B cell (primary cell): ENCODE measurements around the gene IRAK1. TPM values are rescaled to one million over a fixed set of nuclear protein-coding genes. Genes with fewer than 3 reads are reported as not detected.

Experiments
- ATAC-seq: fragments of 200-7000 bp; cut with Tn5 transposase; one replicate; pipeline ENCODE4 v1.10.0; 2021; ENCODE audit warnings: low read depth, mild to moderate bottlenecking, moderate number of reproducible peaks, moderate library complexity
- CTCF ChIA-PET: fragments of 350-600 bp; sonication (Branson Sonifier 250); formaldehyde crosslinking; loops from one replicate; lab custom pipeline; 2021; ENCODE audit warnings: antibody characterized with exemption, inconsistent platforms; lab: Charles Lee
- POLR2A ChIA-PET: fragments of 350-600 bp; sonication (Branson Sonifier 250); formaldehyde crosslinking; loops from one replicate; lab custom pipeline; 2021; ENCODE audit warnings: antibody characterized with exemption; lab: Charles Lee
- DNase-seq: peaks from one replicate; pipeline ENCODE4 v3.0.0; 2013
- H2AFZ ChIP-seq: 2 replicates; pipeline ENCODE4 v1.6.1; 2012; ENCODE audit warnings: mild to moderate bottlenecking, low read depth, low read length; ENCODE audit not compliant: insufficient read depth, poor library complexity, severe bottlenecking
- H3K27ac ChIP-seq, 2 donors: 1 replicate in 1 of 2; 2 replicates in 1 of 2; pipeline ENCODE4 v1.5.1; 2012 to 2013; ENCODE audit warnings: low read length in 2 of 2, mild to moderate bottlenecking in 2 of 2, moderate library complexity in 1 of 2
- H3K27me3 ChIP-seq, 4 experiments: fragments of 200-600 bp in 1 of 4; sonication (generic) in 1 of 4; replicated peaks in 1 of 4; 1 replicate in 2 of 4; 2 replicates in 2 of 4; pipeline versions ENCODE4 v1.6.1 to v1.7.0; 2013 to 2016; ENCODE audit warnings: low read length in 3 of 4, mild to moderate bottlenecking in 2 of 4, mixed read lengths in 1 of 4, moderate library complexity in 1 of 4; ENCODE audit not compliant: insufficient read depth in 4 of 4, control insufficient read depth in 3 of 4; ENCODE audit errors: control extremely low read depth in 1 of 4
- H3K36me3 ChIP-seq, 2 experiments: replicated peaks in 1 of 2; 1 replicate in 1 of 2; 2 replicates in 1 of 2; pipeline versions ENCODE4 v1.6.1 to v1.7.1; 2013; ENCODE audit warnings: low read length in 1 of 2; ENCODE audit not compliant: insufficient read depth in 2 of 2, control insufficient read depth in 1 of 2; ENCODE audit errors: control extremely low read depth in 1 of 2, extremely low read depth in 1 of 2
- H3K4me1 ChIP-seq, 2 donors: fragments of 200-600 bp in 1 of 2; sonication (generic) in 1 of 2; 1 replicate in 1 of 2; 2 replicates in 1 of 2; pipeline versions ENCODE4 v1.5.1 to v1.6.1; 2013 to 2017; ENCODE audit warnings: low read length in 2 of 2; ENCODE audit not compliant: control insufficient read depth in 2 of 2, insufficient read depth in 2 of 2
- H3K4me2 ChIP-seq: replicated peaks from 2 replicates; pipeline ENCODE3; 2012; ENCODE audit warnings: mild to moderate bottlenecking, low read depth, low read length; ENCODE audit not compliant: poor library complexity, severe bottlenecking
- H3K4me3 ChIP-seq, 5 experiments: fragments of 200-600 bp in 1 of 5; sonication (generic) in 1 of 5; 1 replicate in 3 of 5; 2 replicates in 2 of 5; pipeline versions ENCODE4 v1.5.1 to v1.7.0; 2011 to 2016; ENCODE audit warnings: low read length in 4 of 5, mild to moderate bottlenecking in 4 of 5, low read depth in 2 of 5, control low read depth in 1 of 5, moderate library complexity in 1 of 5; ENCODE audit not compliant: insufficient read depth in 1 of 5; ENCODE audit errors: control extremely low read depth in 1 of 5, extremely low read depth in 1 of 5
- H3K79me2 ChIP-seq: fragments of 200-600 bp; sonication (generic); one replicate; pipeline ENCODE4 v1.6.0; 2016; ENCODE audit warnings: low read length; ENCODE audit not compliant: control insufficient read depth, insufficient read depth
- H3K9ac ChIP-seq: fragments of 200-600 bp; sonication (generic); 2 replicates; pipeline ENCODE4 v1.6.1; 2017; ENCODE audit warnings: mild to moderate bottlenecking, low read length, moderate library complexity
- H3K9me3 ChIP-seq, 3 donors: one replicate each; pipeline versions ENCODE4 v1.6.1 to v1.7.1; 2013; ENCODE audit warnings: low read length in 2 of 3; ENCODE audit not compliant: control insufficient read depth in 2 of 3, insufficient read depth in 1 of 3; ENCODE audit errors: control extremely low read depth in 1 of 3
- H4K20me1 ChIP-seq: 2 replicates; pipeline ENCODE4 v1.6.0; 2012; ENCODE audit warnings: mild to moderate bottlenecking, low read length; ENCODE audit not compliant: insufficient read depth, control insufficient read depth, poor library complexity, severe bottlenecking
- H3K27ac Mint-ChIP-seq: one replicate; pipeline ENCODE4 v1.8.0; 2021; ENCODE audit warnings: mixed read lengths
- H3K27me3 Mint-ChIP-seq: one replicate; pipeline ENCODE4 v1.8.0; 2021; ENCODE audit warnings: mixed read lengths
- H3K4me1 Mint-ChIP-seq: one replicate; pipeline ENCODE4 v1.8.0; 2021; ENCODE audit warnings: mixed read lengths
- H3K4me3 Mint-ChIP-seq: one replicate; pipeline ENCODE4 v1.8.0; 2021; ENCODE audit warnings: mixed read lengths
- H3K9me3 Mint-ChIP-seq: one replicate; pipeline ENCODE4 v1.8.0; 2022; ENCODE audit warnings: mixed read lengths; ENCODE audit not compliant: insufficient read depth
- EZH2 ChIP-seq: IDR thresholded peaks from 2 replicates; pipeline ENCODE4 v1.6.1; 2012; ENCODE audit warnings: borderline replicate concordance, low read depth, mild to moderate bottlenecking, moderate library complexity, low read length; ENCODE audit not compliant: insufficient read depth, poor library complexity, severe bottlenecking
- WGBS: methylation state at CpG from one replicate; pipeline ENCODE4 v1.1.5; 2013; ENCODE audit warnings: missing lambda C conversion rate; ENCODE audit not compliant: insufficient coverage; 5-methylcytosine and 5-hydroxymethylcytosine counted together
- intact Hi-C: fragments of 100-400 bp; cut with micrococcal nuclease; formaldehyde crosslinking; loops from one replicate; pipeline ENCODE4 v1.10.0; 2022
- polyA plus RNA-seq: library from polyadenylated mRNA; depleted of rRNA; stranded (reverse); fragments of >200 nt; gene quantifications from 2 replicates; pipeline ENCODE4 v1.2.3, GENCODE V29; 2012
- total RNA-seq, 2 donors: library from RNA; stranded (reverse); fragments of 120-200 nt in 1 of 2; gene quantifications; 1 replicate in 1 of 2; 2 replicates in 1 of 2; pipeline versions ENCODE4 v1.2.3 to v1.2.4, GENCODE V29; 2013 to 2022
- TF ChIP-seq, protein P1 (sequence below): fragments of 200-600 bp; IDR thresholded peaks from one replicate; pipeline ENCODE4 v1.8.0; 2022; ENCODE audit warnings: antibody characterized with exemption, mild to moderate bottlenecking

IRAK1 gene
- total and polyA plus RNA-seq, 2 donors (not counting 1 experiment from before 2014, with no cell fraction given) = 112 to 118 TPM

DNA sequence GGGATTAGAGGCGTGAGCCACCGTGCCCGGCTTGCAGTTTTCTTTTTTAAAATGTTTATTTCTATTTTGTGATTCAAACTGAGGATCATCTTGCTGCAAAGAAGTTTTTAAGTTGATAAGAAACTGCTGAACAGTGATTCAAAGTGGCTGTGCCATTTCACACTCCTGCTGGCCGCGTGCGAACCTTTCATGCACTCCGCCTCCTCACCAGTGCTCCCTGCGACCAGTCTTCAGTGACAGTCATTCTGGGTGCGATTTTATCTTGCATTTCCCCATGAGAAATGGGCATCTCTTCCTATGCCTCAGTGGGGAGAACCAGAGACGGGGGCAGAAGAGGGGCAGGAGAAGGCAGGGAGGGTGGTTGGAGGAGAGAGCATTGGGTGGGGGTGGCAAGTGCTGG lies 25.7 kb downstream of the IRAK1 start:
- Mint-ChIP-seq H3K9me3 (no peaks in the 10 kb centered on the region), H3K27me3 (no peaks in the 10 kb centered on the region), H3K4me1 (no peaks in the 10 kb centered on the region), H3K4me3 (no peak overlapping the region), H3K27ac (no peak overlapping the region)
- intact Hi-C loops = no loop called here
- Histone ChIP-seq H3K4me3 (no peak overlapping the region), H4K20me1 (no peaks in the 10 kb centered on the region), H3K9me3 (no peaks in the 10 kb centered on the region), H3K27me3 (no peaks in the 10 kb centered on the region), H3K4me2 (no peak overlapping the region), H3K4me1 (no peaks in the 10 kb centered on the region), H3K27ac (no peak overlapping the region), H3K79me2 (no peaks in the 10 kb centered on the region), H3K9ac (no peak overlapping the region), H2AFZ (no peak overlapping the region), H3K36me3 (no peaks in the 10 kb centered on the region)
- no peak for ATAC-seq
- no peak for TF ChIP-seq EZH2
- TF ChIP-seq, protein P1, sequence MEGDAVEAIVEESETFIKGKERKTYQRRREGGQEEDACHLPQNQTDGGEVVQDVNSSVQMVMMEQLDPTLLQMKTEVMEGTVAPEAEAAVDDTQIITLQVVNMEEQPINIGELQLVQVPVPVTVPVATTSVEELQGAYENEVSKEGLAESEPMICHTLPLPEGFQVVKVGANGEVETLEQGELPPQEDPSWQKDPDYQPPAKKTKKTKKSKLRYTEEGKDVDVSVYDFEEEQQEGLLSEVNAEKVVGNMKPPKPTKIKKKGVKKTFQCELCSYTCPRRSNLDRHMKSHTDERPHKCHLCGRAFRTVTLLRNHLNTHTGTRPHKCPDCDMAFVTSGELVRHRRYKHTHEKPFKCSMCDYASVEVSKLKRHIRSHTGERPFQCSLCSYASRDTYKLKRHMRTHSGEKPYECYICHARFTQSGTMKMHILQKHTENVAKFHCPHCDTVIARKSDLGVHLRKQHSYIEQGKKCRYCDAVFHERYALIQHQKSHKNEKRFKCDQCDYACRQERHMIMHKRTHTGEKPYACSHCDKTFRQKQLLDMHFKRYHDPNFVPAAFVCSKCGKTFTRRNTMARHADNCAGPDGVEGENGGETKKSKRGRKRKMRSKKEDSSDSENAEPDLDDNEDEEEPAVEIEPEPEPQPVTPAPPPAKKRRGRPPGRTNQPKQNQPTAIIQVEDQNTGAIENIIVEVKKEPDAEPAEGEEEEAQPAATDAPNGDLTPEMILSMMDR = no peak
- POLR2A ChIA-PET = no interaction called here
- CTCF ChIA-PET = no interaction called here
- DNase-seq = no peak
- 87% methylated on average over 5 of the region's 10 CpGs for WGBS

DNA sequence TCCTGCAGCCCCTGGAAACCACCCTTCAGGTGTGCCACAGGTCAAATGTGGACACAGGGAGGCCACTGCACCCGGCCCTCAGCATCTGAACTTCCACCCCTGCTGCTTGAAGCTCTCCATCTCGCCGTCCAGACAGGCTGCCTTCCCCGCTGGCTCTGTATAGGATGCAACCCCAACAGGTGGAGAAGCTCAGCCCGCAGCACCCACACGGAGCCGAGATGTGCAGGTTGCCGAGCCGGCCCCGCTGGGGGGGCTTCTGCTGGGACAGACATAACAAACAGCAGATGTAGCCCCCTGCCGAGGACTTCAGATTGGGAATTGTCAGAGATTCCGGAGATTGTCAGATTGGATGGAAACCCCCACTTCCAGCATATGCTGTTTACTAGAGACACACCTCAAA lies 26.6 kb downstream of the IRAK1 start:
- H3K27me3 Mint-ChIP-seq = no peaks in the 10 kb centered on the region
- no peaks in the 10 kb centered on the region for H3K4me1 Mint-ChIP-seq
- TF ChIP-seq EZH2 = no peak
- TF ChIP-seq, protein P1 = no peak
- no peak overlapping the region for H3K27ac Mint-ChIP-seq
- H3K9me3 Mint-ChIP-seq = no peaks in the 10 kb centered on the region
- Histone ChIP-seq H3K4me2 (no peak overlapping the region), H2AFZ (no peak overlapping the region), H3K36me3 (no peaks in the 10 kb centered on the region), H4K20me1 (no peaks in the 10 kb centered on the region), H3K79me2 (no peaks in the 10 kb centered on the region), H3K4me1 (no peaks in the 10 kb centered on the region), H3K9ac (no peak overlapping the region), H3K27me3 (no peaks in the 10 kb centered on the region), H3K9me3 (no peaks in the 10 kb centered on the region), H3K4me3 (no peak overlapping the region), H3K27ac (no peak overlapping the region)
- no peak for DNase-seq
- 94% methylated on average over 5 of the region's 12 CpGs for WGBS
- intact Hi-C loops = no loop called here
- POLR2A ChIA-PET = no interaction called here
- ATAC-seq = no peak
- CTCF ChIA-PET = no interaction called here
- no peak overlapping the region for H3K4me3 Mint-ChIP-seq
